Measurements from ENCODE around the gene FOSL1. TPM values are rescaled to one million over a fixed set of nuclear protein-coding genes. Genes with fewer than 3 reads are reported as not detected.

FOSL1 gene
- total and polyA plus RNA-seq, 2 donors (not counting 1 experiment from before 2014, with no cell fraction given): 2.3 TPM; not detected in 1

DNA sequence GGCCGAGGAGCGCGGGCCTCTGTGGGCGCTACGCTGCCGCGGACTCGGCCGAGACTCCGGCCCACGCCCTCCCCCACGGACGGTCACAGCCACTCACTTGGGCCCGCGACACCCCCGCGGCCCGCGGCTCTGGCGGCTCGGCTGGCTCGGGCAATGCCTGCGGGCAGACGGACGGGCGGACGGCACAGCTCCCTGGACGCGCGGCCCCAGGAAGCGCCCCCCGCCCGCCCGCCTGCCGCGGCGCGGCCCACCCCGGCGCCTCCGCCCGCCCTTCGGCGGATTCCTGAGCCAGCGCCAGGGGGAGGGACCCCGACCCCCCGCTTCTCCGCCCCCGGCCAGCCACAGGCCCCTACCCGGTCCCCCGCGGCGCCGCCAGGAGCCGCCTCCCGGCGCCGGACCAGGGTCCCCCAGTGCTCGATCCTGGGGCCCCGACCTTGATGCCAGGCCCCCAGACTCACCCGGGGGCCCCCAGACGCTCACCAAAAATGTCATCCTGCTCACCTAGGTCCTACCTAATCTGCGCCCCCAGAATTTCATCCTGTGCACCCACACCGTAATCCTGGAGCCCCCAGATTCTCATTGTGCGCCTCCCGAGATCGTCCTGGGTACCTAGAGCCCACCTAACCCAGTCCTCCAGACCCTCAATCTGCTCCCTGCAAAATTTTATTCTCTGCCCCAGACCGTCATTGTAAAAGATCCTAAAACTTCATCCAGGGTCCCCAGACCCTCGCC lies 27.4 kb downstream of the FOSL1 start, which contains the start of gene EFEMP2:
TSS of gene EFEMP2 (minus strand) at position 215 of the 732 bp plus-strand sequence. CDS start 446 bp downstream, outside the sequence.
- Mint-ChIP-seq H3K4me3 (peak within 1 kb of the TSS; percentile 92), H3K4me1 (peaks cover 26% of the 10 kb centered on the region)

More for the DNA sequence above, 27.4 kb downstream of the FOSL1 start, which contains the start of gene EFEMP2:
- Mint-ChIP-seq H3K9me3 (ENCODE audit: insufficient read depth) (no peaks in the 10 kb centered on the region), H3K27ac (peak within 1 kb of the TSS; percentile 91), H3K27me3 (peaks cover 5% of the 10 kb centered on the region)
- H3K4me2 ChIP-seq (replicated peaks; ENCODE audit: low read depth, low read length, poor library complexity, severe bottlenecking): peak within 1 kb of the TSS; percentile 91
- H3K9ac ChIP-seq (ENCODE audit: low read length): peak within 1 kb of the TSS; percentile 70
- POLR2A ChIA-PET: interaction anchor here (0.6 to 2.3 kb wide), 4 partner anchors 12 to 29 kb away, joined by 4 to 24 read pairs (median 18); partner anchors contain the start of genes CFL1, FIBP and MUS81
- ATAC-seq (ENCODE audit: low read depth) (no peak), DNase-seq (no peak)
- no peaks in the 10 kb centered on the region for H3K36me3 ChIP-seq (replicated peaks in 1 of 2; ENCODE audit: control extremely low read depth in 1 of 2, control insufficient read depth in 1 of 2, extremely low read depth in 1 of 2, insufficient read depth in 2 of 2, low read length in 1 of 2)
- H3K27ac ChIP-seq (ENCODE audit: low read length in 2 of 2): peak within 1 kb of the TSS; percentile 81 to 91
- peak within 1 kb of the TSS; percentile 52 to 79 (median 63) for H3K4me3 ChIP-seq (ENCODE audit: control extremely low read depth in 1 of 5, extremely low read depth in 1 of 5, insufficient read depth in 1 of 5, low read depth in 2 of 5, low read length in 4 of 5)
- 6% methylated on average over 67 of the region's 69 CpGs for WGBS (ENCODE audit: insufficient coverage)
- TF ChIP-seq, protein P1, sequence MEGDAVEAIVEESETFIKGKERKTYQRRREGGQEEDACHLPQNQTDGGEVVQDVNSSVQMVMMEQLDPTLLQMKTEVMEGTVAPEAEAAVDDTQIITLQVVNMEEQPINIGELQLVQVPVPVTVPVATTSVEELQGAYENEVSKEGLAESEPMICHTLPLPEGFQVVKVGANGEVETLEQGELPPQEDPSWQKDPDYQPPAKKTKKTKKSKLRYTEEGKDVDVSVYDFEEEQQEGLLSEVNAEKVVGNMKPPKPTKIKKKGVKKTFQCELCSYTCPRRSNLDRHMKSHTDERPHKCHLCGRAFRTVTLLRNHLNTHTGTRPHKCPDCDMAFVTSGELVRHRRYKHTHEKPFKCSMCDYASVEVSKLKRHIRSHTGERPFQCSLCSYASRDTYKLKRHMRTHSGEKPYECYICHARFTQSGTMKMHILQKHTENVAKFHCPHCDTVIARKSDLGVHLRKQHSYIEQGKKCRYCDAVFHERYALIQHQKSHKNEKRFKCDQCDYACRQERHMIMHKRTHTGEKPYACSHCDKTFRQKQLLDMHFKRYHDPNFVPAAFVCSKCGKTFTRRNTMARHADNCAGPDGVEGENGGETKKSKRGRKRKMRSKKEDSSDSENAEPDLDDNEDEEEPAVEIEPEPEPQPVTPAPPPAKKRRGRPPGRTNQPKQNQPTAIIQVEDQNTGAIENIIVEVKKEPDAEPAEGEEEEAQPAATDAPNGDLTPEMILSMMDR (IDR thresholded peaks at IDR 0.05): no peak
- TF ChIP-seq EZH2 (IDR thresholded peaks at IDR 0.05; ENCODE audit: borderline replicate concordance, insufficient read depth, low read depth, low read length, poor library complexity, severe bottlenecking): no peak
- H3K79me2 ChIP-seq (ENCODE audit: control insufficient read depth, insufficient read depth, low read length): no peaks in the 10 kb centered on the region
- peak within 1 kb of the TSS; percentile 85 for H2AFZ ChIP-seq (ENCODE audit: insufficient read depth, low read depth, low read length, poor library complexity, severe bottlenecking)
- no peaks in the 10 kb centered on the region for H3K27me3 ChIP-seq (replicated peaks in 1 of 4; ENCODE audit: control extremely low read depth in 1 of 4, control insufficient read depth in 3 of 4, insufficient read depth in 4 of 4, low read length in 3 of 4)
- intact Hi-C loops (cut with micrococcal nuclease): loop anchor here (2.0 to 5.0 kb wide), 3 partner anchors 14 to 180 kb away; partner anchors contain the start of genes CFL1, FIBP and SF3B2
- CTCF ChIA-PET: interaction anchor here (0.7 to 7.0 kb wide), 5 partner anchors 10 to 21 kb away, joined by 3 to 71 read pairs (median 65); partner anchors contain the start of genes CCDC85B, CFL1, FIBP and MUS81
- H4K20me1 ChIP-seq (ENCODE audit: control insufficient read depth, insufficient read depth, low read length, poor library complexity, severe bottlenecking): no peaks in the 10 kb centered on the region
- peaks cover 10 to 29% of the 10 kb centered on the region in 2 donors for H3K4me1 ChIP-seq (ENCODE audit: control insufficient read depth in 2 of 2, insufficient read depth in 2 of 2, low read length in 2 of 2)
- H3K9me3 ChIP-seq (ENCODE audit: control extremely low read depth in 1 of 3, control insufficient read depth in 2 of 3, insufficient read depth in 1 of 3, low read length in 2 of 3): no peaks in the 10 kb centered on the region
